HEK293T (cell line): Measurements from ENCODE around the gene PAIP2.

Source experiments
- BHLHE40 ChIP-seq: fragments of 450-650 bp; IDR thresholded peaks from 2 replicates; pipeline ENCODE4 v1.6.1; 2016; ENCODE audit warnings: mild to moderate bottlenecking, moderate library complexity, borderline replicate concordance
- CTBP1 ChIP-seq: fragments of 450-650 bp; IDR thresholded peaks from 2 replicates; pipeline ENCODE4 v1.6.1; 2016; ENCODE audit warnings: borderline replicate concordance
- ELF4 ChIP-seq: fragments of 450-650 bp; IDR thresholded peaks from 2 replicates; pipeline ENCODE4 v1.6.1; 2017; ENCODE audit warnings: antibody characterized with exemption
- FOXA1 ChIP-seq: fragments of 450-650 bp; IDR thresholded peaks from 2 replicates; pipeline ENCODE4 v1.6.1; 2016; ENCODE audit warnings: mild to moderate bottlenecking
- FOXK2 ChIP-seq: fragments of 450-650 bp; IDR thresholded peaks from 2 replicates; pipeline ENCODE4 v1.6.1; 2016; ENCODE audit warnings: mild to moderate bottlenecking
- FOXM1 ChIP-seq: fragments of 450-650 bp; IDR thresholded peaks from 2 replicates; pipeline ENCODE4 v1.6.1; 2017; ENCODE audit warnings: mild to moderate bottlenecking, borderline replicate concordance
- L3MBTL2 ChIP-seq: fragments of 450-650 bp; conservative IDR thresholded peaks from 2 replicates; pipeline ENCODE4 v1.6.1; 2016; ENCODE audit warnings: mild to moderate bottlenecking
- PKNOX1 ChIP-seq: fragments of 450-650 bp; IDR thresholded peaks from 2 replicates; pipeline ENCODE4 v1.6.1; 2016
- SP1 ChIP-seq: fragments of 450-650 bp; IDR thresholded peaks from 2 replicates; pipeline ENCODE4 v1.6.1; 2017
- SUZ12 ChIP-seq: fragments of 450-650 bp; IDR thresholded peaks from 2 replicates; pipeline ENCODE4 v1.6.1; 2016; ENCODE audit warnings: mild to moderate bottlenecking
- TARDBP ChIP-seq: fragments of 450-650 bp; IDR thresholded peaks from 2 replicates; pipeline ENCODE4 v1.6.1; 2016
- ZNF384 ChIP-seq: fragments of 450-650 bp; IDR thresholded peaks from 2 replicates; pipeline ENCODE4 v1.6.1; 2016

- TF ChIP-seq FOXM1 (no peak), SP1 (no peak), SUZ12 (no peak), TARDBP (no peak), ZNF384 (no peak), L3MBTL2 (no peak), BHLHE40 (no peak), FOXK2 (no peak), ELF4 (no peak), CTBP1 (no peak), FOXA1 (no peak), PKNOX1 (no peak)
Observed at GRCh38 chr5:139406963-139407362, 65.3 kb downstream of the PAIP2 start.
